A673 (cell line): ENCODE data around the gene STAP2.

Source experiments
- EZH2 ChIP-seq: fragments of 200-600 bp; sonication (generic); IDR thresholded peaks from 2 replicates; pipeline ENCODE4 v1.6.1; 2017; ENCODE audit warnings: borderline replicate concordance, low read depth, mild to moderate bottlenecking, mixed read lengths, antibody characterized with exemption, low read length; ENCODE audit not compliant: poor library complexity, severe bottlenecking
- TF ChIP-seq, protein P1 (sequence below): fragments of 300-800, 200-600 bp; sonication (generic); conservative IDR thresholded peaks from 2 replicates; pipeline ENCODE4 v1.5.1; 2017; ENCODE audit warnings: low read depth, mild to moderate bottlenecking, antibody characterized with exemption, low read length, moderate library complexity, mixed read lengths

DNA sequence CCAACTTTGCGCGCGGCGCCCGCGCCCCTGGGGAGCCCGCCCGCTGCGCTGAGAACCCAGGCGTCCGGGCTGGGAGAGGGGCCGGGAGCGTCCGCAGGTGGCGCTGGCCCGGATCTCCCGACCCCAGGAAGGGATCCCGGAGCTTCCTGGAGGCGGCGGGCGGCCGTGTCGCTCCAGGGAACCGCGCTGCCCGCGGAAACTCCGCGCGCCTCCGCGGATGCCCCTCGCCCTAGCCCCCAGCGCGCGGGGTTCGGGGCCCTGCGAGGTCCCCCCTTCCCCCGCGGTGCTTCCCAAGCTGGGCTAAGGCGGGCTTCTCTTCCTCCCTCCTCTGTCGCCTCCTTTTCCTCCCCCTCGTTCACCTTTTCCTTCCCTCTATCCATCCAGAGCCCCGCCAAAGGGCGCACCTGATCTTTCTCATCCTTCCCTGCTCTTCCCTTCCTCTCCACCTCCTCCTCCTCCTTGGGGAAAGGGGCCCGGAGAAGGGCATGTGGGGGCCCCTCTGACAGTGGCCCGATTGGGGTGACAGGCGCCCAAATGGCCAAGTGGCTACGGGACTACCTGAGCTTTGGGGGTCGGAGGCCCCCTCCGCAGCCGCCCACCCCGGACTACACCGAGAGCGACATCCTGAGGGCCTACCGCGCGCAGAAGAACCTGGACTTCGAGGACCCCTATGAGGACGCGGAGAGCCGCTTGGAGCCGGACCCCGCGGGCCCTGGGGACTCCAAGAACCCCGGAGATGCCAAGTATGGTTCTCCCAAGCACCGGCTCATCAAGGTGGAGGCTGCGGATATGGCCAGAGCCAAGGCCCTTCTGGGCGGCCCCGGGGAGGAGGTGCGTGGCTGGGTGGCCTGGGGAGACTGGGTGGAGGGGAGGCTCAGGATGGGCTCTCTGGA is 58.9 kb downstream of the STAP2 start:
- TF ChIP-seq EZH2, result peak; percentile 53
- TF ChIP-seq, protein P1, sequence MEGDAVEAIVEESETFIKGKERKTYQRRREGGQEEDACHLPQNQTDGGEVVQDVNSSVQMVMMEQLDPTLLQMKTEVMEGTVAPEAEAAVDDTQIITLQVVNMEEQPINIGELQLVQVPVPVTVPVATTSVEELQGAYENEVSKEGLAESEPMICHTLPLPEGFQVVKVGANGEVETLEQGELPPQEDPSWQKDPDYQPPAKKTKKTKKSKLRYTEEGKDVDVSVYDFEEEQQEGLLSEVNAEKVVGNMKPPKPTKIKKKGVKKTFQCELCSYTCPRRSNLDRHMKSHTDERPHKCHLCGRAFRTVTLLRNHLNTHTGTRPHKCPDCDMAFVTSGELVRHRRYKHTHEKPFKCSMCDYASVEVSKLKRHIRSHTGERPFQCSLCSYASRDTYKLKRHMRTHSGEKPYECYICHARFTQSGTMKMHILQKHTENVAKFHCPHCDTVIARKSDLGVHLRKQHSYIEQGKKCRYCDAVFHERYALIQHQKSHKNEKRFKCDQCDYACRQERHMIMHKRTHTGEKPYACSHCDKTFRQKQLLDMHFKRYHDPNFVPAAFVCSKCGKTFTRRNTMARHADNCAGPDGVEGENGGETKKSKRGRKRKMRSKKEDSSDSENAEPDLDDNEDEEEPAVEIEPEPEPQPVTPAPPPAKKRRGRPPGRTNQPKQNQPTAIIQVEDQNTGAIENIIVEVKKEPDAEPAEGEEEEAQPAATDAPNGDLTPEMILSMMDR, result no peak
